Breast epithelium (tissue), 3 donors: ENCODE data around the gene MEX3D.

Experiments used
- CTCF ChIP-seq, 3 donors: fragments of 450-650 bp; IDR thresholded peaks; one replicate each; pipeline ENCODE4 v1.5.1; 2016 to 2017; ENCODE audit warnings: antibody characterized with exemption in 3 of 3, mild to moderate bottlenecking in 3 of 3, moderate library complexity in 3 of 3
- POLR2A ChIP-seq: fragments of 450-650 bp; IDR thresholded peaks from one replicate; pipeline ENCODE4 v1.6.1; 2016; ENCODE audit warnings: antibody characterized with exemption, mild to moderate bottlenecking, moderate library complexity
- POLR2AphosphoS5 ChIP-seq, 3 donors: sonication (generic); formaldehyde crosslinking; IDR thresholded peaks; one replicate each; pipeline ENCODE4 v1.6.1; 2017; ENCODE audit warnings: antibody characterized with exemption in 3 of 3

DNA sequence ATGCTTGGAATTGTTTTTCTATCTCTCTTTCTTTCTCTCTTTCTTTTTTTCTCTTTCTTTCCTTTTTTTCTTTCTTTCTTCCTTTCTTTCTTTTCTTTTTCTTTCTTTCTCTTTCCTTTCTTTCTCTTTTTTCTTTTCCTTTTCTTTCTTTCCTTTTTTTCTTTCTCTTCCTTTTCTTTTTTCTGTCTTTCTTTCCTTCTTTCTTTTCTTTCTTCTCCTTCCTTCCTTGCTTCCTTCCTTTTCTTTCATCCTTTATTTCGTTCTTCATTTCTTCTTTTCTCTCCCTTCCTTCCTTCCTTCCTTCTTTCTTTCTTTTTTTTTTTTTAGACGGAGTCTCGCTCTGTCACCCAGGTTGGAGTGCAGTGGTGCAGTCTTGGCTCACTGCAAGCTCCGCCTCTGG, 1.9 kb upstream of the MEX3D start:
- no peak for TF ChIP-seq CTCF (IDR thresholded peaks at IDR 0.05)
- TF ChIP-seq POLR2A, result no peak
- no peak for TF ChIP-seq POLR2AphosphoS5 (IDR thresholded peaks at IDR 0.05)
